Measurements from ENCODE around the gene METTL22. TPM values are rescaled to one million over a fixed set of nuclear protein-coding genes. Genes with fewer than 3 reads are reported as not detected.

The METTL22 gene
- polyA plus RNA-seq, 1 experiment: 54.6 TPM

DNA sequence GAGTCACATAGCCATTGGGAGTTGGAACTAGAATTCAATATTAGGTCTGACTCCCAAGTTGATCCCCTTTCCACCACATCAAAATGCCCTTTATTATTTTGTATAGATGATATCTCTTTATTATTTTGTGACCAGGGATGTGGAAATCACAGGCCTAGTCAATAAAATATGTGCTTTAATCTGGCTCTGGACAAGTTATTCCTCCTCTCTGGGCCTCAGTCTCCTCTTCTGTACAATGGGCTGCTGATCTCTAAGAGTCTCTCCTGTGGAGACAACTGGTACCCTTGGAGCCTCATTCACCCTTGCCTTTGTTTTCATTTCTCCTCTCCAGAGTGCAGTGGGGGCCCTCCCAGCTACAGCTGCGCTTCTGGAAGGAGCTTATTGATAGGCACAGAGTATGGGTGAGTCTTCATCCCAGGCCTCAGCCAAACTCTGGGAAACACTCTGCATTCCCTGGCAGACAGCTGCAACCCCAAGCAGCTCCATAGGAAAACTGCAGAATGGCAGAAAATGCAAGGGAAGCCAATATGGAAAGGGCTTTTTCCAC lies 48.6 kb downstream of the METTL22 start:
- DNase-seq (ENCODE audit: low read depth): no peak
- ChIA-PET CTCF (interaction anchor here (0.7 to 2.4 kb wide), 4 partner anchors 9 to 349 kb away, joined by 3 to 10 read pairs (median 4); no protein-coding TSS in a partner anchor), POLR2A (no interaction called here)
- no peaks in the 10 kb centered on the region; the same call in 1 of the 2 replicates for H3K36me3 ChIP-seq (ENCODE audit: control insufficient read depth, insufficient read depth, low read length)
- H3K27me3 ChIP-seq (ENCODE audit: control insufficient read depth, insufficient read depth, low read length): peaks cover 2% of the 10 kb centered on the region; the same call in 1 of the 2 replicates
- TF ChIP-seq, protein P1, sequence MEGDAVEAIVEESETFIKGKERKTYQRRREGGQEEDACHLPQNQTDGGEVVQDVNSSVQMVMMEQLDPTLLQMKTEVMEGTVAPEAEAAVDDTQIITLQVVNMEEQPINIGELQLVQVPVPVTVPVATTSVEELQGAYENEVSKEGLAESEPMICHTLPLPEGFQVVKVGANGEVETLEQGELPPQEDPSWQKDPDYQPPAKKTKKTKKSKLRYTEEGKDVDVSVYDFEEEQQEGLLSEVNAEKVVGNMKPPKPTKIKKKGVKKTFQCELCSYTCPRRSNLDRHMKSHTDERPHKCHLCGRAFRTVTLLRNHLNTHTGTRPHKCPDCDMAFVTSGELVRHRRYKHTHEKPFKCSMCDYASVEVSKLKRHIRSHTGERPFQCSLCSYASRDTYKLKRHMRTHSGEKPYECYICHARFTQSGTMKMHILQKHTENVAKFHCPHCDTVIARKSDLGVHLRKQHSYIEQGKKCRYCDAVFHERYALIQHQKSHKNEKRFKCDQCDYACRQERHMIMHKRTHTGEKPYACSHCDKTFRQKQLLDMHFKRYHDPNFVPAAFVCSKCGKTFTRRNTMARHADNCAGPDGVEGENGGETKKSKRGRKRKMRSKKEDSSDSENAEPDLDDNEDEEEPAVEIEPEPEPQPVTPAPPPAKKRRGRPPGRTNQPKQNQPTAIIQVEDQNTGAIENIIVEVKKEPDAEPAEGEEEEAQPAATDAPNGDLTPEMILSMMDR (IDR thresholded peaks at IDR 0.05; ENCODE audit: insufficient read depth, low read depth, low read length): no peak
- H3K4me3 ChIP-seq (ENCODE audit: low read depth, low read length): no peak overlapping the region

- POLR2A ChIA-PET: no interaction called here
- Histone ChIP-seq H3K4me3 (ENCODE audit: low read depth, low read length) (peak overlapping the region; percentile 43), H3K27me3 (ENCODE audit: control insufficient read depth, insufficient read depth, low read length) (peaks cover 2% of the 10 kb centered on the region; the same call in 1 of the 2 replicates), H3K36me3 (ENCODE audit: control insufficient read depth, insufficient read depth, low read length) (no peaks in the 10 kb centered on the region)
- TF ChIP-seq, protein P1 (IDR thresholded peaks at IDR 0.05; ENCODE audit: insufficient read depth, low read depth, low read length): no peak
- DNase-seq (ENCODE audit: low read depth): no peak
- CTCF ChIA-PET: interaction anchor here (1.0 to 2.0 kb wide), 3 partner anchors 8 to 22 kb away, joined by 4 to 7 read pairs (median 4); no protein-coding TSS in a partner anchor
Measured at GRCh38 chr16:8673611-8674412, 52.3 kb downstream of the METTL22 start.

GRCh38 chr16:8674413-8675022 lies 53.0 kb downstream of the METTL22 start, which contains the start of gene ABAT:
Gene ABAT (plus strand): TSS chr16:8674617. CDS start chr16:8735740, 61,123 bp downstream.
- H3K36me3 ChIP-seq (ENCODE audit: control insufficient read depth, insufficient read depth, low read length): no peaks in the 10 kb centered on the region

GRCh38 chr16:8675183-8676159 lies 54.0 kb downstream of the METTL22 start:
- TF ChIP-seq, protein P1 (IDR thresholded peaks at IDR 0.05; ENCODE audit: insufficient read depth, low read depth, low read length): no peak
- no peak for DNase-seq (ENCODE audit: low read depth)
- POLR2A ChIA-PET: interaction anchor here (0.7 kb wide), 1 partner anchor 8 kb away, joined by 9 read pairs; no protein-coding TSS in a partner anchor
- Histone ChIP-seq H3K27me3 (ENCODE audit: control insufficient read depth, insufficient read depth, low read length) (peaks cover under 1% of the 10 kb centered on the region; the same call in 1 of the 2 replicates), H3K4me3 (ENCODE audit: low read depth, low read length) (no peak overlapping the region), H3K36me3 (ENCODE audit: control insufficient read depth, insufficient read depth, low read length) (no peaks in the 10 kb centered on the region)
- CTCF ChIA-PET: no interaction called here

More at GRCh38 chr16:8674413-8675022, 53.0 kb downstream of the METTL22 start, which contains the start of gene ABAT:
- TF ChIP-seq, protein P1 (IDR thresholded peaks at IDR 0.05; ENCODE audit: insufficient read depth, low read depth, low read length): no peak
- Histone ChIP-seq H3K27me3 (ENCODE audit: control insufficient read depth, insufficient read depth, low read length) (peaks cover 2% of the 10 kb centered on the region; the same call in 1 of the 2 replicates), H3K4me3 (ENCODE audit: low read depth, low read length) (peak within 1 kb of the TSS; percentile 65)
- POLR2A ChIA-PET: no interaction called here
- CTCF ChIA-PET: interaction anchor here (1.0 to 2.0 kb wide), 2 partner anchors 12 to 23 kb away, joined by 4 to 7 read pairs; no protein-coding TSS in a partner anchor
- no peak for DNase-seq (ENCODE audit: low read depth)

Data from BJ (cell line).